Activated gamma-delta T cell (primary cell): Measurements from ENCODE around the gene CFAP45.

ENCODE experiments used
- DNase-seq: peaks from one replicate; lab custom pipeline; 2025; lab: John Stamatoyannopoulos, UW

The CFAP45 gene

DNA sequence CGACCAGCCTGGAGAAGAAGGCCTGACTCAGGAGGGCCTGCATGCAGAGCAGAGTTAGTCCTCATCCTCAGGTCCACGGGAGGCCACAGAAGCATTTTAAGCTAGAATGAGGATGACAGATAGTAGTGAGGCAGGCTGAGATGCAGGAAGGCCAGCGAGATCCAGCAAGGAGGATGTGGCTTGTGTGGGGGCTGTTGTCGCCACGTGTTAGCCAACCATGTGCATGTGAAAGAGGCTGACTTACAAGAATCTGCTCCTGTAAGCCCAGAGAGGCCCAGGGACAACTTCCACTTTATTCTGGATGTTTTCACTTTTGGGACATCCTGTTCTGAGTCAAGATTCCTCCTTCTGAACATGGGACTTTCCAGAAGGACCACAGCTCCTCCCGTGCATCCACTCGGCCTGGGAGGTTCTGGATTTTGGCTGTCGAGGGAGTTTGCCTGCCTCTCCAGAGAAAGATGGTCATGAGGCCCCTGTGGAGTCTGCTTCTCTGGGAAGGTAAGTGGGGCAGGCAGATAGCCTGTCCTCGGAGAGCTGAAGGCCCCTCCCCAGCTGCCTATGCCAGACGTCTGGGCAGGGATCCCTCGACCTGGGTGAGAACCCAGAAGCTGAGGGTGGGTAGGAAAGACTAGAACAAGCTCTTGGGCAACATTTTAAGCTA, 73.4 kb downstream of the CFAP45 start, which contains the start of gene SLAMF8:
TSS of gene SLAMF8 (plus strand) at position 433 of the 661 bp plus-strand sequence. CDS start at position 459, 26 bp downstream.
- peak; percentile 25 for DNase-seq

DNA sequence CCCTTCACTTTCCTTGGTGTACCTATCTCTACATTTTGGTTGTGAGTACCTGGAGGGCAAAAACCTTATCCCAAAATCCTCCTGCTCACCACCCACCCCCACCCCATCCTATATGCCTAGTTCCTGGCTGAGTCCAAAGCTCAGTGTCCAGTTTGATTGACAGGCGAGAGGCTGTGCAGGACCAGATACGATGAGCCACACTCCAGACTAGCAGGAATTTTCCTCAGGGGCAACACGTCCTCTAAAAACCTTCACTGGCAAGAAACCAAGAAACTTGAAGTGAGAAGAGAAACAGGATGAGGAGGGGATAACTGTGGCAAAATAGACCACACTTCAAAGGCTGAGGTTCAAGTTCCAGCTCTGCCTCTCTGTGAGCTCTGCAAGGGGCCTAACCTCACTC, 74.4 kb downstream of the CFAP45 start:
- no peak for DNase-seq

DNA sequence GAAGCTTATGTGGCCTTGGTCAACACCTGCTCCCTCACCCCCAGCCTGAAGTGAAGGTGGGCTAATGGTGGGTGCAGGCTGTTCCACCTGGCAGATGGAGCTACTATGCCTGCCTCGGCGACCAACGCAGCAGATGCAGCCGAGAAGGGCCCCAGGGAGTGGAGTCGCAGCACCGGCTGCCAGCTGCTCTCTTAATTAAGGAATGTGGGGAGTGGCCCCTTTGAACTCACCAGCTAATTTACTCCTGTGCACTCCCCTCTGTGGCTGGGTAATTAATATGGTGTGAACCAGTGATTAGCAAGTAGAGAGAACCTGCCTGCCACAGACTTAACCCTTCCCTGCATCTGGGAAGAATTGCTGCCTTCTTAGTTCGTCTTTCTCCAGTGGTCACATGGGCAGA, 76.6 kb downstream of the CFAP45 start:
- DNase-seq: no peak
